ENCODE measurements around the gene FOXA1. TPM values are rescaled to one million over a fixed set of nuclear protein-coding genes. Genes with fewer than 3 reads are reported as not detected.

The FOXA1 gene
- total and polyA plus RNA-seq, 2 of the 8 experiments (the other 6 are each of a cell fraction or from before 2014, with no cell fraction given), result 0.08 to 0.20 TPM

DNA sequence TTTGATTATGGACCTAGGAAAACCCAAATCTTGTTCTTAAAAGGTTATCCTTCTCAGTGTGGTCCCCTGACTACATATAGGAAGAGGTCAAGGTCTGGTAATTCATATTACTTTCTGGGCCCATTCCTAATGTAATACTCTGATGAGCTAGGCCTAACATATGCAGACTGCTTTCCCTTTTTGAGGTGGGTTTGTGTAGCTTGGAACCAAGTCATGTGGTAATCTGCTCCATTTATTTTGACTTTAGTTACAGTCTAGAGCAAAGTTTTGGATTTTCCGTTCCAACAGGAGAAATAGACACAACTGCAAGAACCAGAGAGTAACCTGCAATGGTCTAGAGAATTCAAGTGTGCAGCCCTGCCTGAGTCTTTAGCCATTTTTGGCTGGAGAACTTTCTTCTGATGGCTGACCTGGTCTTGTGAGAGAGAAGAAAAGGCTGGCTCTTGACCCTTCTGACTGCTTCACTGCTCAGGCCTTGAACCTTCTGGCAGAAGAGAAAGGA, 22.9 kb upstream of the FOXA1 start:
- Histone ChIP-seq H3K27me3 (replicated peaks in 1 of 4; ENCODE audit: control insufficient read depth in 3 of 4, extremely low read depth in 1 of 4, insufficient read depth in 3 of 4, low read length in 3 of 4) (peaks cover 12 to 28% (median 23%) of the 10 kb centered on the region in 4 experiments), H3K27ac (ENCODE audit: low read depth, low read length) (no peak overlapping the region), H2BK12ac (ENCODE audit: low read depth, low read length) (no peak overlapping the region), H3K79me1 (ENCODE audit: low read depth, low read length) (no peaks in the 10 kb centered on the region), H2BK120ac (replicated peaks; ENCODE audit: low read depth, low read length) (no peak overlapping the region), H4K5ac (ENCODE audit: insufficient read length, low read depth, low read length) (no peak overlapping the region), H2BK20ac (ENCODE audit: low read length) (no peak overlapping the region), H3K36me3 (ENCODE audit: control insufficient read depth in 2 of 4, insufficient read depth in 4 of 4, low read length in 3 of 4) (no peaks in the 10 kb centered on the region), H3K56ac (replicated peaks; ENCODE audit: insufficient read length, low read depth, low read length) (no peak overlapping the region), H3K18ac (ENCODE audit: extremely low read depth, low read length) (no peak overlapping the region), H2BK15ac (ENCODE audit: low read length) (no peak overlapping the region), H3K4me2 (ENCODE audit: insufficient read depth in 1 of 2, low read depth in 2 of 2, low read length in 2 of 2) (no peak overlapping the region), H3K4ac (replicated peaks; ENCODE audit: insufficient read length, low read depth, low read length) (no peak overlapping the region), H4K20me1 (replicated peaks in 1 of 2; ENCODE audit: control insufficient read depth in 1 of 2, insufficient read depth in 2 of 2, low read length in 2 of 2) (no peaks in the 10 kb centered on the region), H2AFZ (ENCODE audit: low read length) (no peak overlapping the region), H3K9me3 (ENCODE audit: insufficient read depth in 2 of 2, low read depth in 1 of 2, low read length in 1 of 2) (peaks cover 9 to 15% of the 10 kb centered on the region in 2 experiments), H3K9ac (replicated peaks in 1 of 4; ENCODE audit: extremely low read depth in 1 of 4, low read depth in 3 of 4, low read length in 3 of 4) (no peak overlapping the region), H2AK5ac (ENCODE audit: low read depth, low read length) (no peak overlapping the region), H3K14ac (ENCODE audit: insufficient read length) (no peak overlapping the region), H3K79me2 (ENCODE audit: control insufficient read depth in 1 of 2, insufficient read depth in 2 of 2, low read length in 2 of 2) (no peaks in the 10 kb centered on the region), H2BK5ac (ENCODE audit: low read depth, low read length) (no peak overlapping the region), H3K4me1 (replicated peaks in 1 of 4; ENCODE audit: control insufficient read depth in 3 of 4, insufficient read depth in 4 of 4, low read length in 3 of 4) (no peaks in the 10 kb centered on the region), H3K4me3 (ENCODE audit: extremely low read depth in 1 of 4, insufficient read depth in 2 of 4, low read depth in 3 of 4, low read length in 4 of 4) (no peak overlapping the region), H3K23me2 (ENCODE audit: low read depth, low read length) (peaks cover 8% of the 10 kb centered on the region; the same call in 1 of the 2 replicates), H3K23ac (ENCODE audit: insufficient read length) (no peak overlapping the region), H4K8ac (ENCODE audit: extremely low read depth, insufficient read depth, low read length) (no peak overlapping the region), H4K91ac (replicated peaks; ENCODE audit: insufficient read length, low read length) (no peak overlapping the region)
- ChIA-PET POLR2A (ENCODE audit: partially characterized antibody) (no interaction called here), CTCF (ENCODE audit: partially characterized antibody) (no interaction called here)
- DNase-seq (ENCODE audit: low read depth in 1 of 2, low spot score in 2 of 2), result no peak
- TF ChIP-seq RNF2 (IDR thresholded peaks at IDR 0.05; ENCODE audit: borderline replicate concordance, low read depth, low read length, missing control alignments, poor library complexity, severe bottlenecking) (no peak), CTBP2 (IDR thresholded peaks at IDR 0.05; ENCODE audit: borderline replicate concordance, insufficient read depth, insufficient read length, low read length) (no peak), RXRA (IDR thresholded peaks at IDR 0.05; ENCODE audit: insufficient read depth, low read depth, low read length) (no peak), SP4 (IDR thresholded peaks at IDR 0.05; ENCODE audit: low read length) (no peak), GTF2F1 (IDR thresholded peaks at IDR 0.05; ENCODE audit: borderline replicate concordance, low read depth, low read length) (no peak), CEBPB (IDR thresholded peaks at IDR 0.05; ENCODE audit: low read depth, low read length) (no peak), TAF7 (optimal IDR thresholded peaks at IDR 0.05; ENCODE audit: borderline replicate concordance, low read depth, low read length) (no peak), TBP (IDR thresholded peaks at IDR 0.05; ENCODE audit: low read depth, low read length) (no peak)
- TF ChIP-seq, protein P1, sequence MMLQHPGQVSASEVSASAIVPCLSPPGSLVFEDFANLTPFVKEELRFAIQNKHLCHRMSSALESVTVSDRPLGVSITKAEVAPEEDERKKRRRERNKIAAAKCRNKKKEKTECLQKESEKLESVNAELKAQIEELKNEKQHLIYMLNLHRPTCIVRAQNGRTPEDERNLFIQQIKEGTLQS (IDR thresholded peaks at IDR 0.05; ENCODE audit: insufficient read depth, low read depth, low read length), result no peak
- WGBS, 2 experiments (ENCODE audit: extremely low coverage in 1 of 2, insufficient coverage in 1 of 2, insufficient read length in 1 of 2, insufficient replicate concordance in 2 of 2, low coverage in 1 of 2, low lambda C conversion rate in 2 of 2, missing lambda C conversion rate in 1 of 2), result 81% methylated on average over 1 of the region's 1 CpG; no CpG with 5 or more reads in 1 of the 2 experiments
- FAIRE-seq, result no peak
